ENCODE results near the gene SCLY.
"Not testable (repeated sequence)": the region's sequence is repeated elsewhere in the genome, so short reads cannot be mapped to it uniquely, and the experiment has no call there.

Gene SCLY, protein sequence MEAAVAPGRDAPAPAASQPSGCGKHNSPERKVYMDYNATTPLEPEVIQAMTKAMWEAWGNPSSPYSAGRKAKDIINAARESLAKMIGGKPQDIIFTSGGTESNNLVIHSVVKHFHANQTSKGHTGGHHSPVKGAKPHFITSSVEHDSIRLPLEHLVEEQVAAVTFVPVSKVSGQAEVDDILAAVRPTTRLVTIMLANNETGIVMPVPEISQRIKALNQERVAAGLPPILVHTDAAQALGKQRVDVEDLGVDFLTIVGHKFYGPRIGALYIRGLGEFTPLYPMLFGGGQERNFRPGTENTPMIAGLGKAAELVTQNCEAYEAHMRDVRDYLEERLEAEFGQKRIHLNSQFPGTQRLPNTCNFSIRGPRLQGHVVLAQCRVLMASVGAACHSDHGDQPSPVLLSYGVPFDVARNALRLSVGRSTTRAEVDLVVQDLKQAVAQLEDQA

DNA sequence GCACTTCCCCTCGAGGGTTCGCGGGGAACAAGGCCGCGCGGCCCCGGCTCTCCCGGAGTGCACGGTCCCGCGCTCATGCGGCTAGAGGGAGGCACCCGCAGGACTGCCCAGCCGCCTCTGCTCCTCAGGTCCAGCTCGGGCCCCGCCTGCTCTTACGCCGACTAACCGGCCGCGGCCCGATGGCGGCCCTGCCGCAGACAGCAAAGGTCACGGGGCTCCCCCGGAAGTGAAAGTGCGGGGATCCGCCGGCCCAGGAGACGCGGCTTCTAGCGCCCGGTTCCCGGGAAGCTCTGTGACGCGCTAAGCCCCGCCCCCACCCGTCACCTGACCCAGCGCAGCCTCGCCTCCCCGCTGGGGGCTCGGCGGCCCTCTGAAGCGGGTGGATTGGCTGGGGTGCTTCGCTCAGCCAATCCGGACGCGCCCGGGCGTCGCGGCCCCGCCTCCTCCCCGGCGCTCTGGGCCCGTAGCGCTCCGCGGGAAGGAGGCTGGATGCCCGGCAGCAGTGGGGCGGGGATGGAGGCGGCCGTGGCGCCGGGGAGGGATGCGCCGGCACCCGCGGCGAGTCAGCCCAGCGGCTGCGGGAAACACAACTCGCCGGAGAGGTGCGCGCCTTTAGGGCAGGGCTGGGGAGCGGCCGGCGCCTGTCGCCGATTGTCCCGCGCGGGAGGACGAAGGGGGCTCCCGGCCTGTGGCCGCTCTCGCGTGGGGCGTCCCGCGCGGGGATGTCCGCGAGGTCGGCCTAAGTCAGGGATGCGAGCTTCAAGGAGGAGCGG is at the start of gene SCLY:
Gene SCLY (plus strand): TSS at position 460 of the 773 bp plus-strand sequence. CDS start 54 bp downstream, at position 514.
- FAIRE-seq = no peak

DNA sequence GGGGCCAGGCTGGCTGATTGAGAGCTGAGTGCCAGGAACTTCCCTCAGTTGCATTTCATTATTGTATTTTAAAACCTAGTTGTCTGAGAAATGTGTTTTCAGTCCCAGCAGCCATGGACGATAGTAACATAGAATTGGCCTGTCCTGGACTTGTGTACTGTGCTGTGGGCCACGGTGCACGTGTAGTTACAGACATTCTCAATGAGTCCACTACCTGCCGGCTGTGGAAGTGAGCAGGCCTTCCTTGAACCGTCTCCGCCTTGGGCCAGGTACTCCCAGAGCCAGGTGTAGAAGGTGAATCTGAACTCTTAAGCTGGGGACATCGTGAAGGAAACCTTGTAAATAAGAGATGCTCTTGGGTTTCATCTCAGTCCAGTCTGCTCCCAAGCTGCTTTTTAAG is 47.0 kb upstream of the SCLY start:
- FAIRE-seq = no peak

DNA sequence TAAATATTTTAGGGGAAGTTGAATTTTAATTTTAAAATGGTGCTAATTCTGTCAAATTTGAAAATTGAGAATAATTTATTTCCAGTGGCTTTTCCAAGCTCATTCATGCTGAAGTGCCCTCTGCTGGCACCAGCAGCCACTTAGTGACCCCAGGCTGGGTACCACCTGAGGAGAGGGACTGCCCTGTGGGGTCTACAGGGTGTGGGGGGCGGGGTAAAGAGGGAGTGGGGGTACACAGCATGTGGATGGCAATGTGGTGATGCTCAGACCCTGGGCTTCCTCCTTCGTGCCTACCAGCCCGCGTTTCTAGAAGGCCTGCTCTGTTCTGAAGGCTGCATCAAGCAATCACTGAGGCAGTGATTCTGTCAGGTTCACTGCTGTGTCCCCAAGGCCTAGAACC is 45.1 kb upstream of the SCLY start:
- FAIRE-seq = no peak

DNA sequence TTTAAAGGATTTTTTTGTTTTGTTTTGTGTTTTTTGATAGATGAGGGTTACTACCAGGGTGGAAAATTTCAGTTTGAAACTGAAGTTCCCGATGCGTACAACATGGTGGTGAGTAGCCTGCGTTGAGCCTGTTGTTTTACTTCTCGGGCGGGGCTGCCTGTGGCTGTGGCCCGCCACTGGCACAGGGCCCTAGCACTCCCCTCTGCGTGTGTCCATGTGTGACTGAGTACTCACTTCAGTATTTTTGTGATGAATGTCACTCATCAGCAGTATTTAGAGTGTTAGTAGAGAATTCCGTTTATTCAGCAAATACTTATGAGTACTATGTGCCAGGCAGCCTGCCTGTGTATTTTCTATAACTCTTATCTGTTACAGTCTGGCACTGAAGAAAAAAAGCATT is 44.3 kb upstream of the SCLY start:
- FAIRE-seq = no peak

DNA sequence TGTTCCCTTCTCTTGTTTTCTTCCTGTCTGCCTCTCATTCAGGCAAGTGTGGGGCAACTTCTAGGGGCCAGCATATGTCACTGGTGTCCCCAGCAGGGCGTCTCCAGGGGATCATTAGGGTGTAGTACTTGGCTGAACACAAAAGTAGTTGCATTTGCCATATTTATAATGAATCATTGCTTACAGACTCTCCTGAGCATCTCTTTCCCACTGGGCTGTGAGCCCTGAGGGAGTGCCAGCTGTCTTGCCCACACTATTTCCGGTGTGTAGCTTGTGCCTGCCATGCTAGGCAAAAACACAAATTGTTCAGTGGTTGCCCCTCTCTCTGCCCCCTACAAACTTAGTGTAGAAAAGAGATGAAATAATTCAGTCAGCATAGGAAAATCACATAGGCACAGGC is 40.8 kb upstream of the SCLY start:
- no peak for FAIRE-seq

DNA sequence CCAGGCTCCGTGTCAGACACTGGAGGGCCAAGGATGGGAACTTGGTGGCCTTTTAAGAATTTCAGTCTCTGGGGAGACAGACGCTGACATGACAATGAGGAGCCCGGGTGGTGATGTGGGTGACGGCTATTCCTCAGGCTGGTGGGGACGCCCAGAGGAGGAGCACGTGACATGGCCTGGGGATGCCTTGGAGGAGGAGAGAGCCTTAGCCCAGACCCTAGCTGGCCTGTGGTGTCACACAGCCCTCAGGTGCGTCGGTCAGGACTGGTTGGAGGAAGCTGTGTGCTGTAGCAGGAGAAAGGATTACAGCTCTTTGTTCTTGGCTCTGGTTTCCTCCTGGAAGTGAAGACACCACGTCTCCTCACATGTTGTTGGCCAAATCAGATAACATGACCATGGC is 40.0 kb upstream of the SCLY start:
- no peak for FAIRE-seq

DNA sequence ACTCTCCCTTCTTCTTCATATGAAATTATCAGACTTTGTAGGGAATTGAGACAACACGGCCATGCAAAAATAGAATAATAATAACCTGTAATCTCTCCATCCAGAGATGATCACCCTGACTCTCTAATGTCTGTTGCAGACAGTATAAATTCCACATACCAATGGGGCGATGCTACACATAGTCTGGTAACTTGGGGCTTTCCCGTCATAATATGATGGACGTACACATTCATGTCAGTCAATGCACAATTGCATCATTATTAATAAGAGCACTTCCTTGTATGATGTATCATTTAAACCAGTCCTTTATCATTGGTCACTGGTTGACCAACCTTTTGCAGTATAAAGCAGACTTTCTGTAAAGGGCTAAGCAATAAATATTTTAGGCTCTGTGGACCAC is 39.5 kb upstream of the SCLY start:
- no peak for FAIRE-seq

DNA sequence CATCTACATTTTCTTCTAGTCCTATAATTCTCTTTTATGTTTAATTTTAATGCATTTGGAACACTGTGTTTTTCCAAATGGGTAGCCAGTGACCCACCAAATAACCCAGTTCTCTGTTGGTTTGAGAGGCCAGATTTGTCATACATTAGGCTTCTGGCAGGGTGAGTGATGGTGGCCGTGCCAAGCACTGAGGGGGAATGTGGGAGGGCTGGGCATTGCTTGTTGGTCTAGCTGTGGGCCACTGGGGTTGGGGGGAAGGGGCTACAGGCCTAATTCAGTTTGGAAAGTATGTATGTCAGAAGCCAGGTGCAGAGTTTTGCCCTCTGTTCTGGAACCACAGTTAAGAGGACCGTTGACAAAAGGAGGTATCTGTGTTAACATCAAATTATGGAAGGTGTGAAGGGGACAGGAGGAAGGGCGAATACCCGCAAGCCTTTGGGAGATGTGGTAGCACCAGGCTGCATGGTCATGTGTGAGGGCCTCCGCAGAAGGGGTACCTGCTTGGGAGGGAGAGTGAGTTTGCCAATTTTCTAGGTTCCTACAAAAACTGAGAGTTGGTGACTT is 38.1 kb upstream of the SCLY start:
- no peak for FAIRE-seq

DNA sequence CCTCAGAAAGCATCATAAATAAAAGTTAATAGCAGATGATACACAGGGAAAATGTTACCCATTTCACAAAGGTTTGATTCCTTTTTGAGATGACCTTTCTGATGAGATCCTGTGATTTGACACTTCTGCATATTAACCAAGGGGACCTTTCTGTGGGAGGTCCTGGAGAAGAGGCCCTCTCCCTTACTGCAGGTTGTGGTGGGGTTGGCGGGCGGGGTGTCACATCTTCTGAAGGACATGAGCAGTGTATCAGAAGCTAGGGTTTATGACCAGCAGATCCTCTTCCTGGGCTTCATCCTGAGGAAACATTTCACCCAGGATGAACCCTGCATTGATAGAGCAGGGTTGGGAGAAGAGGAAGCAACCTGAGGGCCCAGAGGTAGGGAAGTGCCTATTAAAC is 37.2 kb upstream of the SCLY start:
- no peak for FAIRE-seq

DNA sequence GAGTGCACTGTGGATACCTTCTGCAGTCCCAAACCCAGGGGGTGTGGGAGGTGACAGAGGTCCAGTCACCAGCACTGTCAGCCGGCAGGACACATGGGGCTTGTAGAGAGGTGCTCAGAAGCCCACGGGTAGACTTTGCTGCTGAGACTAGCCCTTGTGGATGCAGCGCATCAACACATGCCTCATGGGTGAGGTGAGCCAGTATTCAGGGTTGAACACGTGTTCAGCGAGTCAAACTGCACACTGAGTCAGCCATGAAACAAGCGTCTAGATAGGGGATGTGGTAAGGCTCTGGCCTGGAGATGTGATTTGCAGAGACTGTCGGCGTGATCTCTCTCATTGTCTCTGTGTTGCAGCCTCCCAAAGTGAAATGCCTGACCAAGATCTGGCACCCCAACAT is 35.8 kb upstream of the SCLY start:
- no peak for FAIRE-seq

DNA sequence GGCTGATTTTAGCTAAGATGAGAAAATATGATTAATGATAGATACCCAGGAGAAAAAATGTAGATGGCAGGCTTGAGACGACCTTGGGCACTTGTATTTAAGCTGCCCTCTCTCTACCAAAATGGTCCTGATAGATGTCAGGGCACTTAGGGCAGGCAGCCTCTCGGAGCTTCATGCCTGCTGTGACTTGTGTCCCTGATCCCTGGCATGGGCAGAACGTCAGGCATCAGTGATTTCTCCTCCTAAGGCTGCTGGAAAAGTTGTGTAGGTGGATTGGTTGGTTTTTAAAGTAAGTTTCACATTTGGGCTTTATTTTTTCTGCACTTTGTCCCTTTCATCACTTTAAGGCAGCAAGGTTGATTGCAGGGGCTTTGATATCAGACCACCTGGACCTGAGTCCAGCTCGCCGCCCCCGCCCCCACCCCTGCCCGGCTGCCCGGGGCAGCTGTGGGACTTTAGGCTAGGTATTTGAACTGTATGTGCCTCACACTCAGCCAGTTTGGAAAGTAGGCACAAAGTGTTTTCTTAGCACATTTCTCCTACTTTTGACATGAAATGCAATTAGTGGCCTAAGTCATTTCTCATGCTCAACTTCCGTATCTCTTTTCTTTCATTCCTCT is 35.0 kb upstream of the SCLY start:
- FAIRE-seq = no peak

DNA sequence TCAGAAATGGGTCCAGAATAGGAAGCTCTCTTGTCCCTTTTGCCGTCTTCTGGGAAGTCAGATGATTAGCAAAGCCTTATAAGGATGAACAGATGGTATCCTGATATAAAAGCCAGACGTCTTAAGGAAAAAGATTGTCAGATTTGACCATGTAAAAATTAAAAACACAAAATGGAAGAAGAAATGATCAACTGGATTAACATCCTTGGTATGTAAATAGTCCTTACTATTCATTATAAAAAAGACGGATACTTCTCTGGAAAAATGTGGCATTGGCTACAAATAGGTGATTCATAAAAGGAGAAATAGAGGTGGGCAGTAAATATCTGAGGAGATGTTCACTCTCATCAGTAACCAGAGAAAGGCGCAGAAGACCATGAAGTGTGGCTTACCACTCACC is 33.7 kb upstream of the SCLY start:
- no peak for FAIRE-seq

DNA sequence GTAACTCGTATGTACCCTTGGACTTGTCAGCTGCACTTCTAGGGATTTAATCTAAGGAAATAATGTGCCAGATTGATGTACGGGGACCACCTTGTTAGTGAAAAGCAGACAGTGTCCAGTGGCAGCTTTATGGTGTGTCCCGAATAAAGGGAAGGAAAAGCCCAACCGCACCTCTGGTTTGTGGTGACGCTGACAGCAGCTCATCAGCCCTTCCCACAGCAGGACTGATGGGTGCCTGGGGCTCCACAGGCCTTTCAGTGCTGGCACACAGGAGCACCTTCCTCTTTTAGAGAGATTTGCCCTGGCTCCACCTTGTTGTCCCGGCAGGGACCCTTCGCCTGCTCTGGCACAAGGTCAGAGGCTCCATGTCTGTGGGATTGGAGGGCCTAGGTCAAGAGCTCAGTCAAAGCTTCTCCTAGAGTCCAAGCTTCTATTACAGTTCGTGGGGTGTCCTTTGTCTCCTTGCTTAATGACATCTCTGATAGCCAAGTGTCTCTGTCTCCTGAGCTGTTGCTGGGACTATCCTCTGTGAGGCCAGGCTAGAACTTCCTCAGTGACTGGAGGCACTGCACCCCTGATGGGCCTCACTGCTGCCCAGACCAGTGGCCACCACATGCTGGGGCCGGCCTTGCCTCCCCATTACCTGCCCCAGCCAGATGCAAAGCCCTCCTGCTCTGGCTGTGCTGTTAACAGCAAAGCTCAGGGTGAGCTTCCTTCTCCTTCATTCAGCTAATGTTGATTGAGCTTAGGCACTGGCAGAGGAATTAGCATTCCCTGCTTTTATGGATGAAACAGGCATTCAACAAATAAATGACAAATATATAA is 33.0 kb upstream of the SCLY start:
- FAIRE-seq = no peak

DNA sequence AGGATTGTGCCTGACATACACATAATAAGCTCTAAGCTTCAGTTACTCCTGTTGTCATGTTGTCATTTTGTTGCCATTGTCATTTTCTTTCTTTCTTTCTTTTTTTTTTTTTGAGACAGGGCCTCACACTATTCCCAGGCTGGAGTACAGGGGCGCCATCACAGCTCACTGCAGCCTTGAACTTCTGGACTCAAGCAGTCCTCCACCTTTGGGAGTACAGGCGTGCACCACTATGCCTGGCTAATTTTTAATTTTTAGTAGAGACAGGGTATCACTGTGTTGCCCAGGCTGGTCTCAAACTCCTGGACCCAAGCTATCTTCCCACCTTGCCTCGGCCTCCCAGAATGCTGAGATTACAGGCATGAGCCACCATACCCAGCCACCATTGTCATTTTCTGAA is 30.9 kb upstream of the SCLY start:
- no peak for FAIRE-seq

DNA sequence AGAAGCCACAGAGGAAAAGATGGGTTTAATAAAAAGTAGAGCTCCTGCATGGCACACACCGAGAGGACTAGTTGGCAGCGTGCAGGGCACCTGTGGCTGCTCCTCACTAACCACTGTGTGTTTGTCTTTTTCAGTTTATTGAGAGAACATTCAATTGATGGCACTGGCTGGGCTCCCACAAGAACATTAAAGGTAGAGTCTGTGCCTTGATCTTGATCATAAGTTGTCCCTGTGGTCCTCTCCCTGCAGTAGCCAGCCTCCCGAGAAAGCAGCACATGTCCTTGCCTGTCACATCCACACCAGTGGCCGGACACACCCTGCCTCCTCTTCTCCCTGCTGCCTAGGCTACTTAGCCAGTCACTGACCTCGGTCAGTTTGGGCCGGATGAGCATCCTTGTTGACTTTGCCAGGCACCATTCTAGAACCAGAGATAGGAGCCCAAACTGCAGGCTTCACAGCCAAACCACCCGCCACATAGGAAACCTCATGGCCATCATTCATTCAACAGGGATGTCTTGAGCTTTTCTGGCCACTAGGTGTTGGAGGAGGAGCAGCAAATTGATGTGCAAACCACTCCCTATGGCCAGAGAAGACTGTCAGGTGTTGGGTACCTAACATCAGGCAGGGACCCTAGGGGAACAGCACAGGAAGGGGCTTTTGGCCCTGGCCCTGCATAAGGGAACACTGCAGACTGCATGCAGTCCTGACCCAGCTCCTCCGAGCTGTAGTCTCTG is 30.2 kb upstream of the SCLY start:
- FAIRE-seq = no peak

DNA sequence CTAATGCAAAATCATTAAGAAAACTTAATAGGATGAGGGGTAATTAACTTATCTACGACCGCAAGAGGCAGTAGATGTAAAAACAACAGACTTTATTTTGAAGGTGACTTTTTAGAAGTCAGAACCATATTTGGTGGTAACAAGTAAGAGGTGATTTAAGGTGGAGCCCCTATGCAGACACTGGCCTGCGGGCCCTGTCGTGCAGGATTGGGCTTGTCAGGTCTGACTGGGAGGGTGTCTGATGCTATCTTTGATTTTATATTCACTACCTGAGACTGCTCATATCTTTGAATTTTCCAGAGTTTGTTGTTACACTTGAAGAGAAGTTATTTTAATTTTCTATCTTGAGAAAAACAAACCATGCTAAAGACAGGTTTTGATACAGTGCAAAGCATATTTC is 29.1 kb upstream of the SCLY start:
- FAIRE-seq = no peak

DNA sequence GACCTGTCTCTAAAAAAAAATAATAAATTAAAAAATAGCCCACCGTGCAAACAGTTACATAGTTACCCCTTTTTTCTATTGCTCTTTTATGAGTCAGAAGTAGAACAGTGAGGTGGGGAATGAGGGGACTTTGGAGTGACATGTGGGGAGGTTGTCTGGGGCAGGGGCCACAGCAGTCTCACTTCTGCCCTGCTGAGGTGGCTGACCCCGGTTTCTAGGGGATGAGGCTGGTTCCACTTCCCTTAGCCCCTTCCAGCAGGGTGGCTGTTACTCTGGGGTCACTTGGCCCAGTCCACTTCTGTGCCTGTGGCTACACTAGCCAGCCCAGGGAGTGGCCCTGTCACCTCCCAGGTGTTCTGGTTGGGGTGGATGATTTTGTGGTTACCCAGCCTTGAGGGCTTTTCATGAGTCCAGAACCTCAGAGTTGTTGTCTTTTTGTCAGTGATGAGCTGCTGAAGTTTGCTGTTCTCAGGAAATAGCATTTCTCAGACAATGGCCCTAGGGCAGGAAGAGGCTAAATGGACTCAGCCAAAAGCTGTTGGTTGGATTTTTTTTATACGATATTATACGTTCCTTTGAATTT is 28.0 kb upstream of the SCLY start:
- FAIRE-seq = no peak

DNA sequence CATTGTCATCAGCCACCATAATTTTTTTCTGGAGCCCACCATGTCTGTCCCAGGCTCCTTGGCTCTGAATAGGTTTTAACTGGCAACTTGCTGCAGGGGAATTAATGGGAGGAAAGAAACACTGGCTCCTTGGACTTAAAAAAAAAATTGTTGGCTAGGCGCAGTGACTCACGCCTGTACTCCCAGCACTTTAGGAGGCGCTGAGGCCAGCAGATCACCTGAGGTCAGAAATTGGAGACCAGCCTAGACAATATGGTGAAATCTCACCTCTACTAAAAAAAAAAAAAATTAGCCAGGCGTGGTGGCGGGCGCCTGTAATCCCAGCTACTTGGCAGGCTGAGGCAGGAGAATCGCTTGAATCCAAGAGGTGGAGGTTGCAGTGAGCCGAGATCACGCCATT is 26.8 kb upstream of the SCLY start:
- not testable (repeated sequence) for FAIRE-seq

DNA sequence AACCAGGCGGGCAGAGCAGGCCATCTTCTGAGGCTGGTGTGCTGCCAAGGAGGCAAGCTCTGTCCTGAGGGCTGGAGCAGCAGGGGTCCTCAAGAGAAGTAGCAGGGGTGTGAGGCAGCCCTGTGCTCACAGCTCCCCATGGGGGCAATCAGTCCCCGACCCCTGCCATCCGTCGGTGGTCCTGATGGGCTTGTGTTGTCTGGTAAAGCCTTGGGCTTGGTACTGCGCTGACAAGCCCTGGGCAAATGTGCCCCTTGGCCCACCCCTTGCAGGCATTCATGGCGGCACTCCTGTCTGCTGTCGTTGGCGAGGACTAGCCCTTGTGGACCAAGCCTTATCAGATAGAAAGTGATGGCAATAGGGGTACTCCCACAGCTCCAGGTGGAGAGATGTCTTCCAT is 22.6 kb upstream of the SCLY start:
- FAIRE-seq = no peak

DNA sequence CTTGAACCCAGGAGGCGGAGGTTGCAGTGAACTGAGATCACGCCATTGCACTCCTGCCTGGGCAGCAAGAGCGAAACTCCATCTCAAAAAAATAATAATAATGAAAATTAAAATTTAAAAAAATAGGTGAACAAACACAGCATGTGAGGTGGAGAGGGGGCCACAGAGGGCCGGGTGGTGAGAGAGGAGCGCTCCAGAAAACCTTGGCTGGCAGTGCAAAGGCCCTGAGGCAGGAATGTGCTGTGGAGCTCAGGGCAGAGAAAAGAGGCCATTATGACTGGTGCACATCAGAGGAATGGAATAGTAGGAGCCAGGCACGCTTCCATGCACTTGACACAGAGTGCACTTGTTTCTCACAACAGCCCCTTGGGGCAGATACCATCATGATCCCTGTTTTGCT is 21.6 kb upstream of the SCLY start:
- no peak for FAIRE-seq

DNA sequence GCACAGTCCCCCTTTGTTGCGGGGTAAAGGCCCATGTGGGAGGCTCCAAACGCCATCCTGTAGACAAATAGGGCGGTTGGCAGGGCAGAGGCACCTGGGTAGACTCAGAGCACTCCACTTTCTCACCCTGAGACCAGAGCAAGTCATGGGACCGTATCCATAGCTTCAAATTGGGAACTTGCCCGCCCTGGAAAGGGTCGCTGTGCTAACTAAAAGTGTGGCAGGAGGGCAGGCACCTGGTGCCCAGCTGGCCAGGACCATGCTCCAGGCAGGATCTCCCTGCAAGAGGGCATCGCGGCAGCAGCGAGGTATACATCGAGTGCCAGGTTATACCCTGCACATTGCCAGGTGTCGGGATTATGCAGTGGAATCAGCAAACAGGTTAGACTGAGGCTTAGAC is 20.8 kb upstream of the SCLY start:
- FAIRE-seq = no peak
